Peyer's patch (tissue), 4 donors: ENCODE results near the gene ZXDC. TPM values are rescaled to one million over a fixed set of nuclear protein-coding genes. Genes with fewer than 3 reads are reported as not detected.

ENCODE experiments used
- DNase-seq, 3 donors: peaks; one replicate each; pipeline ENCODE4 v3.0.0-alpha.2; 2017 to 2019
- H3K27ac ChIP-seq, 4 donors: fragments of 200-600 bp; sonication (generic); one replicate each; pipeline ENCODE4 v1.5.1; 2016 to 2019
- H3K27me3 ChIP-seq, 2 donors: fragments of 200-600 bp; sonication (generic); one replicate each; pipeline ENCODE4 v1.5.1; 2019
- H3K36me3 ChIP-seq, 3 donors: fragments of 200-600 bp; sonication (generic); one replicate each; pipeline ENCODE4 v1.5.1; 2016 to 2019
- H3K4me1 ChIP-seq, 4 donors: fragments of 200-600 bp; sonication (generic); one replicate each; pipeline ENCODE4 v1.5.1; 2016 to 2019
- H3K4me3 ChIP-seq, 4 donors: fragments of 200-600 bp; sonication (generic); 1 replicate in 3 of 4; 2 replicates in 1 of 4; pipeline ENCODE4 v1.5.1; 2016 to 2019; ENCODE audit warnings: mild to moderate bottlenecking in 1 of 4
- H3K9me3 ChIP-seq, 4 donors: fragments of 200-600 bp; sonication (generic); one replicate each; pipeline ENCODE4 v1.5.1; 2016 to 2019; ENCODE audit warnings: mild to moderate bottlenecking in 1 of 4
- CTCF ChIP-seq, 6 experiments: fragments of 450-650 bp in 4 of 6; fragments of 200-600 bp in 2 of 6; sonication (generic) in 1 of 6; IDR thresholded peaks; one replicate each; pipeline ENCODE4 v1.5.1; 2017 to 2019; ENCODE audit warnings: antibody characterized with exemption in 6 of 6, mild to moderate bottlenecking in 3 of 6, moderate library complexity in 1 of 6
- POLR2A ChIP-seq, 2 donors: fragments of 450-650 bp; IDR thresholded peaks; one replicate each; pipeline ENCODE4 v1.5.1; 2017; ENCODE audit warnings: antibody characterized with exemption in 2 of 2, mild to moderate bottlenecking in 2 of 2, moderate library complexity in 2 of 2
- total RNA-seq, 4 donors: library from RNA; depleted of rRNA; stranded (reverse); fragments of >200 nt; gene quantifications; one replicate each; pipeline ENCODE4 v1.1.0, GENCODE V29; 2016

Gene ZXDC
- total RNA-seq, 4 donors from 2014 or later, result 44.1 to 99.8 (median 67.5) TPM

GRCh38 chr3:126414406-126414805 is 61.3 kb downstream of the ZXDC start:
- peak in 1 of 3 donors; percentile 32 for DNase-seq
- Histone ChIP-seq H3K4me1 (no peaks in the 10 kb centered on the region), H3K36me3 (no peaks in the 10 kb centered on the region), H3K9me3 (no peaks in the 10 kb centered on the region), H3K4me3 (no peak overlapping the region), H3K27ac (no peak overlapping the region), H3K27me3 (no peaks in the 10 kb centered on the region)
- TF ChIP-seq POLR2A (IDR thresholded peaks at IDR 0.05), result no peak
- TF ChIP-seq CTCF (IDR thresholded peaks at IDR 0.05), result no peak

DNA sequence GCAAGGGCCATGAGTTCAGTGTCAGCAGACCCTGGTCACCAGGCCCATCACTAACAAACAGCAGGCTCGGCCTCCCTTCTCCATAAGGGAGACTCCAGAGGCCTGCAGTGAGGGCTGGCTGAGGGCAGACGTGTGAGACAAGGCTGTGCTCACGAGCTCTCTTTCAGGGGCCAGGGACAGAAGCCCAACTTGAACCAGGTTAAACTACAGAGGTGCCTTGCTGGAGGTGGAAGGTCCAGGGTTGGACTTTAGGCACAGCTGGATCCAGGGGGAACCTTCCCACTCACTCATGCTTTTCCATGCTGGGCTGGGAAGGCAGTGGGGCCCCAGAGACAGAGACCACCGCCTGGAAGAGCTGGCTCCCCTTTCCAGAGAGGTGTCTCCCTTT is 62.0 kb downstream of the ZXDC start:
- Histone ChIP-seq H3K27me3 (no peaks in the 10 kb centered on the region), H3K4me1 (no peaks in the 10 kb centered on the region), H3K36me3 (no peaks in the 10 kb centered on the region), H3K9me3 (no peaks in the 10 kb centered on the region), H3K4me3 (no peak overlapping the region), H3K27ac (no peak overlapping the region)
- DNase-seq, result no peak
- TF ChIP-seq POLR2A (IDR thresholded peaks at IDR 0.05) (no peak), CTCF (IDR thresholded peaks at IDR 0.05) (no peak)

GRCh38 chr3:126412841-126413692 is 62.6 kb downstream of the ZXDC start:
- Histone ChIP-seq H3K27ac (no peak overlapping the region), H3K9me3 (no peaks in the 10 kb centered on the region), H3K36me3 (no peaks in the 10 kb centered on the region), H3K4me1 (no peaks in the 10 kb centered on the region), H3K4me3 (no peak overlapping the region), H3K27me3 (no peaks in the 10 kb centered on the region)
- peak in 1 of 3 donors; percentile 33 for DNase-seq
- TF ChIP-seq POLR2A (IDR thresholded peaks at IDR 0.05) (no peak), CTCF (IDR thresholded peaks at IDR 0.05) (no peak)

DNA sequence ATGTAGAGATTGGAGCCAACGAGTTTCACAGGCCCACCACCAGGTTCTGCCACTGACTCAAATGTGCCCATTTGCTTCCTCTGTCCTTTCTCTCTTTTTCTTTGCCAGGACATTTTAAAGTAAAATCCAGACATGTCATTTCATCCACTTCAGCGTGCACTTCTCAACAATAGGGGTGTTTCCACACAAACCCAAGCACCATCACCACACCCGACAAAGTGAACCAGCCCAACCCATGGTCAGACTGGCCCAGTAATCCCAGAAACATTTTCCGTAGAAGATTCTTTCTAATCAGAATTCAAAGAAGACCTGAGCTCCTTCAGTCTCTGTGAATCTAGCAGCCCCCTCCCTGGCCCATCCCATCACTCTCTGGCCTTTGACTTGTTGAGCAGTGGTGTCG is 67.6 kb downstream of the ZXDC start:
- Histone ChIP-seq H3K36me3 (no peaks in the 10 kb centered on the region), H3K27me3 (no peaks in the 10 kb centered on the region), H3K9me3 (no peaks in the 10 kb centered on the region), H3K4me3 (no peak overlapping the region), H3K4me1 (no peaks in the 10 kb centered on the region), H3K27ac (no peak overlapping the region)
- no peak for TF ChIP-seq POLR2A (IDR thresholded peaks at IDR 0.05)
- no peak for TF ChIP-seq CTCF (IDR thresholded peaks at IDR 0.05)
- DNase-seq, result no peak

DNA sequence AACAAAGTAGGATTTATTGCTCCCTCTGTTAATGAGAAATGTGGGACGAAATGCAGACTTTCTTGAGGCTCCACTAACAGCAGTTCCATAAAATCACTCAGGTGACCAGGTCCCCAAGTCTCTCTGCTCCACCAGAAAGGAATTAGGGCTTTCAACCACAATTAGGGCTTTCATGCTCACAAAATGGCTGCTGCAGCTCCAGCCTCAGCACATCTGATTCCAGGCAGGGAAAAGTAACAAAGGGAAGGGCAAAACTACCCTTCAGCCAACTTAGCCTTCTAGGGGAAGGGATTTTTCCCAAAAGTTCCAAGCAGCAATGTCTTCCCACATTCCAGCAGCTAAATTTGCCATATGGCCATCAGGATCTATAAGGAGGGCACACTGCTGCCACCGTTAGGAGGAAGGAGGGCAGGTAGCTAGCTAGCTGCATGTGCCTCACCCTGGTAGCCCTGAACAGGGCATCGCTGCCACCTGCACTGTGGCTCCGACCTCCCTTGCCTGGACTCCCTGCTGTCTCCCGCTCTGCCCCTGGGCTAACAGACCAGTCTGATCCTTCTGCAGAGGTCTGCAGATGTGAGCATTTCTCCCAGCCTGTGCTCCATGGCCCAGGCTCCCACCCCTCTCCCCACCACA is 68.2 kb downstream of the ZXDC start:
- Histone ChIP-seq H3K9me3 (no peaks in the 10 kb centered on the region), H3K4me1 (no peaks in the 10 kb centered on the region), H3K27ac (no peak overlapping the region), H3K27me3 (no peaks in the 10 kb centered on the region), H3K4me3 (no peak overlapping the region), H3K36me3 (no peaks in the 10 kb centered on the region)
- TF ChIP-seq POLR2A (IDR thresholded peaks at IDR 0.05) (no peak), CTCF (IDR thresholded peaks at IDR 0.05) (no peak)
- no peak for DNase-seq
